ENCODE results near the gene DUOXA2. TPM values are rescaled to one million over a fixed set of nuclear protein-coding genes. Genes with fewer than 3 reads are reported as not detected.

The DUOXA2 gene
- total RNA-seq, 1 donor from 2014 or later = not detected

DNA sequence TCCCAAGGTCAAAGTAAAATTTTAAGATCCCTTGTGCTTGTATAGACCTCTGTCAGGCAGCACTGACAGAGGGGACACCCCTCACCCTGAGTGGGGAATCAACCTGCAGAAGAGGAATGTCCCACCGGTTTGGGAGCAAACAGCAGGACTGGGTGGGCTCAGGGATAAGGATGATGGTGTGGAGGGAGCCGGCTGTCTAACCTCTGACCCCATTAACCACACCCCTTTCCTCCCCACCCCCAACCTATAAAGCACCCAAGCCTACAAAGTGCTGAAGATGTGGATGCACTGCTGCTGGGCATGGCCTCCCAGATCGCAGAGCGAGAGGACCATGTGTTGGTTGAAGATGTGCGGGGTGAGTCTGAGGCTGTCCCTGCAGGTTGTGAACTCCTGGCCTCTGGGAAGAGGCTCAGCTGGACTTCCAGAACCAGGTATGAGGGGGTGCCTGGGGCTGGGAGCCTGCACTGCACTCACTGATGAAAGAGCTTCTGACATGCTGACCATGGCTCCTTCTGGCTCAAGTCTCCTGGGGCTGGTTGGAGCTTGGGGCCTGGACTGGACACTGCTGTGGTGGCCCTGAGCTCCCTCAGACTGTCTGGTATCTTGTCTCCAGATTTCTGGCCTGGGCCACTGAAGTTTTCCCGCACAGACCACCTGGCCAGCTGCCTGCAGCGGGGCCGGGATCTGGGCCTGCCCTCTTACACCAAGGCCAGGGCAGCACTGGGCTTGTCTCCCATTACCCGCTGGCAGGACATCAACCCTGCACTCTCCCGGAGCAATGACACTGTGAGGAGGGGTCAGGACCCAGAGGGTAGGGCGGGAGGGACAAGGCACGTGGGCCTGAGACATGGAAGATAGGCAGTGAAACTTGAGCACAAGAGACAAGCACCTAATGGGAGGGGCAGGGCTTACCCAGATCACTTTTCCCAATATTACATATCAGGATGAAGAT, 25.0 kb downstream of the DUOXA2 start:
- Mint-ChIP-seq H3K27me3 (ENCODE audit: low read depth, unreplicated experiment) (peaks cover 41% of the 10 kb centered on the region), H3K4me1 (ENCODE audit: low read depth, unreplicated experiment) (no peaks in the 10 kb centered on the region), H3K4me3 (ENCODE audit: unreplicated experiment) (no peak overlapping the region), H3K9me3 (ENCODE audit: unreplicated experiment) (peaks cover 3% of the 10 kb centered on the region), H3K27ac (ENCODE audit: unreplicated experiment) (no peak overlapping the region), H3K36me3 (ENCODE audit: low read depth, unreplicated experiment) (peaks cover 2% of the 10 kb centered on the region)
- TF ChIP-seq, protein P1, sequence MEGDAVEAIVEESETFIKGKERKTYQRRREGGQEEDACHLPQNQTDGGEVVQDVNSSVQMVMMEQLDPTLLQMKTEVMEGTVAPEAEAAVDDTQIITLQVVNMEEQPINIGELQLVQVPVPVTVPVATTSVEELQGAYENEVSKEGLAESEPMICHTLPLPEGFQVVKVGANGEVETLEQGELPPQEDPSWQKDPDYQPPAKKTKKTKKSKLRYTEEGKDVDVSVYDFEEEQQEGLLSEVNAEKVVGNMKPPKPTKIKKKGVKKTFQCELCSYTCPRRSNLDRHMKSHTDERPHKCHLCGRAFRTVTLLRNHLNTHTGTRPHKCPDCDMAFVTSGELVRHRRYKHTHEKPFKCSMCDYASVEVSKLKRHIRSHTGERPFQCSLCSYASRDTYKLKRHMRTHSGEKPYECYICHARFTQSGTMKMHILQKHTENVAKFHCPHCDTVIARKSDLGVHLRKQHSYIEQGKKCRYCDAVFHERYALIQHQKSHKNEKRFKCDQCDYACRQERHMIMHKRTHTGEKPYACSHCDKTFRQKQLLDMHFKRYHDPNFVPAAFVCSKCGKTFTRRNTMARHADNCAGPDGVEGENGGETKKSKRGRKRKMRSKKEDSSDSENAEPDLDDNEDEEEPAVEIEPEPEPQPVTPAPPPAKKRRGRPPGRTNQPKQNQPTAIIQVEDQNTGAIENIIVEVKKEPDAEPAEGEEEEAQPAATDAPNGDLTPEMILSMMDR (IDR thresholded peaks at IDR 0.05; ENCODE audit: insufficient read depth, low read depth, low read length) = no peak
- TF ChIP-seq EZH2 (IDR thresholded peaks at IDR 0.05; ENCODE audit: insufficient read depth, low read length) = no peak
- peaks cover 20% of the 10 kb centered on the region for H3K27me3 ChIP-seq (ENCODE audit: insufficient read depth, low read length)
- H3K9me3 ChIP-seq (ENCODE audit: insufficient read depth, low read depth, low read length) = no peaks in the 10 kb centered on the region
- H4K20me1 ChIP-seq (ENCODE audit: insufficient read depth, low read length) = no peaks in the 10 kb centered on the region
- no peak for FAIRE-seq
- H3K4me2 ChIP-seq (ENCODE audit: low read length) = no peak overlapping the region
- H3K79me2 ChIP-seq (ENCODE audit: insufficient read depth, low read length) = no peaks in the 10 kb centered on the region
- no peaks in the 10 kb centered on the region for H3K36me3 ChIP-seq (ENCODE audit: insufficient read depth, low read length)
- no peaks in the 10 kb centered on the region for H3K4me1 ChIP-seq (ENCODE audit: insufficient read depth, low read length)
- no peak overlapping the region for H3K9ac ChIP-seq (ENCODE audit: low read length)
- H2AFZ ChIP-seq (ENCODE audit: low read depth, low read length) = no peak overlapping the region
- no peak overlapping the region for H3K4me3 ChIP-seq (ENCODE audit: insufficient read depth, low read depth, low read length)
- DNase-seq (ENCODE audit: low read depth) = no peak
- no peak overlapping the region for H3K27ac ChIP-seq (ENCODE audit: low read depth, low read length)

DNA sequence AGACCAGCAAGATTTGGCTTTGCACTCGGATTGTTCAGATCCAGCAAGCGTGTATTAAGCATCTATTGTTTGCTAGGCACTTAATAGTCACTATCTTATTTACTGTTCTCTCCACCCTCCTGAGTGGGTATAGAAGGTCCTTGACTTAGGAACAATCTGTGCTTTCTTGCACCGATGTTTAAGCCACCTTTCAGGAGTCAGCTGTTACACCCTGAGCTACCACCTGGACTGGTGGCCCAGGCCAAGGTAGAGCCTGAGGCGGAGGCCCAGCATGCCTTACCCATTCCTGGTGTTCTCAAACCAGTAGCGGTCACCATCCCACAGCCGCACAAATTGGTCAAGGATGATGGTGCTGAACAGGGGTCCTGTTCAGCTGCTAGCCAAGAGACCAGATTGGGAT, 25.6 kb downstream of the DUOXA2 start:
- H3K27ac ChIP-seq (ENCODE audit: low read depth, low read length) = no peak overlapping the region

More for the DNA sequence above, 25.6 kb downstream of the DUOXA2 start:
- H3K36me3 Mint-ChIP-seq (ENCODE audit: low read depth, unreplicated experiment) = peaks cover 2% of the 10 kb centered on the region
- peaks cover 16% of the 10 kb centered on the region for H3K27me3 ChIP-seq (ENCODE audit: insufficient read depth, low read length)
- H3K4me3 ChIP-seq (ENCODE audit: insufficient read depth, low read depth, low read length) = no peak overlapping the region
- FAIRE-seq = no peak
- no peaks in the 10 kb centered on the region for H3K4me1 Mint-ChIP-seq (ENCODE audit: low read depth, unreplicated experiment)
- TF ChIP-seq, protein P1 (IDR thresholded peaks at IDR 0.05; ENCODE audit: insufficient read depth, low read depth, low read length) = no peak
- TF ChIP-seq EZH2 (IDR thresholded peaks at IDR 0.05; ENCODE audit: insufficient read depth, low read length) = no peak
- H2AFZ ChIP-seq (ENCODE audit: low read depth, low read length) = no peak overlapping the region
- H3K9me3 Mint-ChIP-seq (ENCODE audit: unreplicated experiment) = peaks cover under 1% of the 10 kb centered on the region
- no peak overlapping the region for H3K4me2 ChIP-seq (ENCODE audit: low read length)
- H3K27ac Mint-ChIP-seq (ENCODE audit: unreplicated experiment) = no peak overlapping the region
- no peaks in the 10 kb centered on the region for H4K20me1 ChIP-seq (ENCODE audit: insufficient read depth, low read length)
- H3K4me1 ChIP-seq (ENCODE audit: insufficient read depth, low read length) = no peaks in the 10 kb centered on the region
- no peak for DNase-seq (ENCODE audit: low read depth)
- H3K36me3 ChIP-seq (ENCODE audit: insufficient read depth, low read length) = no peaks in the 10 kb centered on the region
- no peaks in the 10 kb centered on the region for H3K9me3 ChIP-seq (ENCODE audit: insufficient read depth, low read depth, low read length)
- no peak overlapping the region for H3K4me3 Mint-ChIP-seq (ENCODE audit: unreplicated experiment)
- H3K79me2 ChIP-seq (ENCODE audit: insufficient read depth, low read length) = no peaks in the 10 kb centered on the region
- H3K27me3 Mint-ChIP-seq (ENCODE audit: low read depth, unreplicated experiment) = peaks cover 38% of the 10 kb centered on the region
- no peak overlapping the region for H3K9ac ChIP-seq (ENCODE audit: low read length)

All from astrocyte (in vitro differentiated cells and primary cell).